Measurements from ENCODE around the gene ABITRAM. TPM values are rescaled to one million over a fixed set of nuclear protein-coding genes. Genes with fewer than 3 reads are reported as not detected.
"Not testable (repeated sequence)": the region's sequence is repeated elsewhere in the genome, so short reads cannot be mapped to it uniquely, and the experiment has no call there.

Gene ABITRAM
- 10 to 100 TPM; 28.2 to 37.1 (median 32.7) TPM for polyA plus RNA-seq (ENCODE audit: insufficient read depth in 1 of 5, insufficient read length in 5 of 5, low replicate concordance in 1 of 5)
- long read RNA-seq, donor 1, transcript FAM206A-201 (6 exons, 2,134 nt) = major isoform, 13 of 217 reads
- long read RNA-seq, donor 1, partial matches to known transcripts = 183 of 217 reads
- long read RNA-seq, donor 1, other reads (novel, unspliced or antisense) = 19 of 217 reads
- long read RNA-seq, donor 2, transcript FAM206A-201 (6 exons, 2,134 nt) = major isoform, 10 of 90 reads
- long read RNA-seq, donor 2, partial matches to known transcripts = 73 of 90 reads
- long read RNA-seq, donor 2, other reads (novel, unspliced or antisense) = 7 of 90 reads
- long read RNA-seq, donor 3, transcript FAM206A-201 (6 exons, 2,134 nt) = major isoform, 10 of 204 reads
- long read RNA-seq, donor 3, partial matches to known transcripts = 175 of 204 reads
- long read RNA-seq, donor 3, other reads (novel, unspliced or antisense) = 19 of 204 reads
- long read RNA-seq, donor 4, partial matches to known transcripts = 159 of 174 reads
- long read RNA-seq, donor 4, other reads (novel, unspliced or antisense) = 12 of 174 reads
- long read RNA-seq, donor 5, transcript FAM206A-201 (6 exons, 2,134 nt) = major isoform, 10 of 485 reads
- long read RNA-seq, donor 5, partial matches to known transcripts = 432 of 485 reads
- long read RNA-seq, donor 5, other reads (novel, unspliced or antisense) = 43 of 485 reads
- long read RNA-seq, donor 6, transcript FAM206A-201 (6 exons, 2,134 nt) = major isoform, 15 of 181 reads
- long read RNA-seq, donor 6, partial matches to known transcripts = 142 of 181 reads
- long read RNA-seq, donor 6, other reads (novel, unspliced or antisense) = 22 of 181 reads
- long read RNA-seq, donor 7, transcript FAM206A-201 (6 exons, 2,134 nt) = major isoform, 10 of 11 reads
- long read RNA-seq, donor 7, partial matches to known transcripts = 0 of 11 reads
- long read RNA-seq, donor 7, other reads (novel, unspliced or antisense) = 0 of 11 reads
- long read RNA-seq, donor 8, partial matches to known transcripts = 123 of 131 reads
- long read RNA-seq, donor 8, other reads (novel, unspliced or antisense) = 8 of 131 reads

- DNase-seq = peak in 1 of 2 donors; percentile 89
Observed at GRCh38 chr9:108934323-108934893, at the start of gene ABITRAM. Gene ABITRAM, plus strand, starts transcription at chr9:108934400. Its CDS starts 87 bp downstream, at chr9:108934487.

DNA sequence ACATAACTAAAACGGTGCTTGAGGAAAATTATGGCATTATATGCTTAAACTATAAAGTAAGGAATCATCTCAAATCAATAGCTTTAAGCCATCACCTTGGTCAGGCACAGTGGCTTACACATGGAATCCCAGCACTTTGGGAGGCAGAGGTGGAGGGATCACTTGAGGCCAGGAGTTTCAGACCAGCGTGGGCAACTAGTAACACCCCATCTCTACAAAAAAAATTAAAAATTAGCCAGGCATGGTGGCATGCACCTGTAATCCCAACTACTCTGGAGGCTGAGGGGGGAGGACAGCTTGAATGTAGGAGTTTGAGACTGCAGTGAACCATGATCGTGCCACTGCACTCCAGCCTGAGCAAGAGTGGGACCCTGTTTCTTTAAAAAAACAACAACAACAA is 49.5 kb upstream of the ABITRAM start:
- no peak for DNase-seq

GRCh38 chr9:108885643-108886348 is 48.4 kb upstream of the ABITRAM start:
- peak in 1 of 2 donors; percentile 14 for DNase-seq

DNA sequence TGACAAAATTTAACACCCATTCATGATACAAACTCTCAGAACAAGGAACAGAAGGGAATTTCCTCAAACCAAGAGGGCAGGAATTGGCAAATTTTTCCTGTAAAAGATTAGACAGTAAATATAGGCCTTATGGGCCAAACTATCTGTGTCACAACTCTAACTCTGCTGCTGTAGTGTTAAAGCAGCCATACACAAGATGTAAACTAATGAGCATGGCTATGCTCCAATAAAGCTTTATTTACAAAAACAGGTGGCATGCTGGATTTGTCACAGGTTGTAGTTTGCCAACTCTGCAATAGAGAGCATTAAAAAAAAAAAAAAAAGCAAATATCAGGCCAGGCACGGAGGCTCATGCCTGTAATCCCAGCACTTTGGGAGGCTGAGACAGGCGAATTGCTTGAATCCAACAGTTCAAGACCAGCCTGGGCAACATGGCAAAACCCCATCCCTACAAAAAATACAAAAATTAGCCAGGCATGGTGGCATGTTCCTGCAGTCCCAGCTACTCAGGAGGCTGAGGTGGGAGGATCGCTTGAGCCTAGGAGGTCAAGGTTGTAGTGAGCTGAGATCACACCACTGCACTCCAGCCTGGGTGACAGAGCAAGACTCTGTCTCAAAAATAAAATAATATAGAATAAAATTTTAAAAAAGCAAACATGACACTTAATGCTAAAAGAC is 47.5 kb upstream of the ABITRAM start:
- DNase-seq = not testable (repeated sequence)

DNA sequence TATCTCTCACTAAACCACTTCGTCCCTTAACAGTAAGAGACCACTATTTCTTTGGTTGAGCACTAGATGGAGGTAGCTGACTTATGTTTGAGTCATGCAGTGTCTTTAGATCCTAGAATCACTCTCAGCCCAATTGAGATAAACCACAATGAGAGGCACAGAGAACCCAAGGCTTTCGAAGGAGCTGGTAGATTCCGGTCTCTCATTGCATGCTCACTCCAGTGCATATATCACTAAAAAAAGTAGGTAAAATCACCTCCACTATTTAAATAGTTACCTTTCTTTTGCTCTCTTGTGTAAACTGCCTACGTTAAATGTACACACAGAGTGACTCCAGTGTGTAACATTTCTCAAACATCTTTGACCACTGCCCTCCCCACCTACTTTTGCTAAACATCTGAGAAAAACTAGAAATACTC is 44.5 kb upstream of the ABITRAM start:
- no peak for DNase-seq

DNA sequence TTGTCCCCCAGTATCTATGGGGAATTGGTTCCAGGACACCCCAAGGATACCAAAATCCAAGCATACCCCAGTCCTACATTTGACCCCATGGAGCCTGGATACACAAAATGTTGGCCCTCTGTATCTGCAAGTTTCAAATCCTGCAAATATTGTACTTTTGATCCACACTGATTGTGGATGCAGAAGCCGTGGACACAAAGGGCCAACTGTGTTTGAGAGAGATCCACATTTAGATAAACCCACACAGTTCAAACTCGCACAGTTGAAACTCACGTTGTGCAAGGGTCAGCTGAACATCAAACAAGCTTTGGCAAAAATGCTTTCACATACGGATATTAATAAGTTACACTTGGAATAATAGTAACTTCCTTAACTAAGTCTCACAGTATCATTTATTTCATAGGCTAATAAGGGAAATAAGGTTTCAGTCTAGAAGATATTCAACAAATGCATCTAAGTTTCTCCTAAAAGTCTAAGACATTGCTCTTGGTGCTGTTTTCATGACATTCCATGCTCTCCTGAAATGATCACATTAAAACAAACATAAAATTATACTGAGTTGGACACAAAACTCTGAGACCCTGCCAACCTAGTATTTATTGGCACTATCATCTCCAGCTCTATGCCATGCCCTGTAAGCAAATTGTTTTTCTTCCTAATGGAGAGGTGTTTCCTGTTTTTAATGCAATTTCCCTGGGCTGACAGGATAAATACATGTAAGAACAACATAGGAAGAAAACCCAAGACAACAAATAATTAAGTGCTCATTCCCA is 39.8 kb upstream of the ABITRAM start:
- no peak for DNase-seq

DNA sequence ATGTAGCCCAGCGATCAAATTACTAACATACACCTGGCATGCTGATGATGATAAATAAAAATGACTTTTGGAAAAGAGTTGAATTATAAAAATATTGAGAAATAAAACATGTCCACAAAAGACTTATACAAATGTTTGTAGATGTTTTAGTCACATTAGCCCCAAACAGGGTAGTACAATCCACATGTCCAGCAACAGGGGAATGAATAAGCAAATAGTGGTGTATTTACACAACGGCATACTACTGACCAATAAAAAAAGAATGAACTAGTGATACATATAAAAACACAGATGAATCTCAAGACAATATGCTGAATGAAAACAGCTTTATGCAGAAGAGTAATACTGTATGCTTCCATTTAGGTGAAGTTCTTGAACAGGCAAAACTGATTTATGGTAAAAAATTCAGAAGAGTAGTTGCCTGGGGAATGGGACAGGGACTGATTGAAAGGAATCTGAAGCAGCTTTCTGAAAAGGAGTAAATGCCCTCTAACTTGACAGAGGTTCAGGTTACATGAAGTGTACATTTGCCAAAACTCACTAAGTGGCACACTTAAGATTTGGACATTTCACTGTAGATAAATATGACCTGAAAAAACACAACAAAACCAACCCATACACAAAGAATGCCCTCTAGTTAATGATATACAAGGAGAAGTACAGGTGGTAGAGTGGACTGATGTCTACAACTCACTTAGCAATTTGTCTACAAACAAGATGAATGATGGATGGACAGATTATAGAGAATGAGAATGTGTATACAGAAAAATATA is 36.7 kb upstream of the ABITRAM start:
- no peak for DNase-seq

- not testable (repeated sequence) for DNase-seq
Observed at GRCh38 chr9:108899023-108899695, 35.0 kb upstream of the ABITRAM start.

- no peak for DNase-seq
Observed at GRCh38 chr9:108900176-108900575, 34.0 kb upstream of the ABITRAM start.

GRCh38 chr9:108903420-108904103 is 30.6 kb upstream of the ABITRAM start:
- no peak for DNase-seq

- DNase-seq = no peak
Observed at GRCh38 chr9:108904161-108904560, 30.0 kb upstream of the ABITRAM start.

- DNase-seq = no peak
Observed at GRCh38 chr9:108905494-108905893, 28.7 kb upstream of the ABITRAM start.

GRCh38 chr9:108910402-108910801 is 23.8 kb upstream of the ABITRAM start:
- no peak for DNase-seq

DNA sequence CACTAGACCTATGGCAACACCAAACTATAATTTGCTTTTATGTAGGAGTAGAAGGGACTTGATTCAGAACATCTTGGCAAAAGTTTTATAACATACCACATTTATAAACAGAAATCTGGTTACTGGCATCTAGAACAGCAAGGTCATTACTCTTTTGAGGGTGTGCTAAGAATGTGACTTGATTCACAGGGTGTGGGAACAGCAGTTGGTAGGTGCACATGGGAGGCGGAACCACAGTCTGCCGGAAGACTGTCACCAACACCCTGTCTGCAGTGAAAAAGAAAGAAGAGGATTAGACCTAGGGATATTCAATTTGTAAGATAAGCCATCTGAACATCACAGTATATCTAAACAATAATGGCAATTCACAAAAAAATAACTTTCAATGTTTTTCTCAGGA is 23.3 kb upstream of the ABITRAM start:
- DNase-seq = no peak

GRCh38 chr9:108911820-108912219 is 22.4 kb upstream of the ABITRAM start:
- DNase-seq = no peak

GRCh38 chr9:108913391-108913790 is 20.8 kb upstream of the ABITRAM start:
- no peak for DNase-seq

DNA sequence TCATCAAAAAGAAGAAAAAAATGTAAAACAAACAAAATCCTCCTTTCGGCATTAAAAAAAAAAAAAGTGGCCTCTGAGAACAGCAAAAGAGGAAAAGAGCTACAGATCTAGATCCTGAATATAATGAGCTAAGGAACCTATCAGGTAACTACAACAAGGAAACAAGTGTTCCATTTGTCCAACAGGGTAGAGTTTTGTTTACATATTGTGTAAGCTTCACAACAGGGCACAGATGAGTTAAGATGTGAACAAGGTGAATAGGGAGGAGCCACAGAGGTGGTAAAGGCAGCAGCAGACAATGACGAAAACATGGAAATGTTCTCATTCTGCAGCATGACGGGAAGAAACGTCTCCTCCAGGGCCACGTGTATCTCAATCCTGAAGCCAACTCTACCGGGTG is 14.7 kb upstream of the ABITRAM start:
- DNase-seq = no peak

DNA sequence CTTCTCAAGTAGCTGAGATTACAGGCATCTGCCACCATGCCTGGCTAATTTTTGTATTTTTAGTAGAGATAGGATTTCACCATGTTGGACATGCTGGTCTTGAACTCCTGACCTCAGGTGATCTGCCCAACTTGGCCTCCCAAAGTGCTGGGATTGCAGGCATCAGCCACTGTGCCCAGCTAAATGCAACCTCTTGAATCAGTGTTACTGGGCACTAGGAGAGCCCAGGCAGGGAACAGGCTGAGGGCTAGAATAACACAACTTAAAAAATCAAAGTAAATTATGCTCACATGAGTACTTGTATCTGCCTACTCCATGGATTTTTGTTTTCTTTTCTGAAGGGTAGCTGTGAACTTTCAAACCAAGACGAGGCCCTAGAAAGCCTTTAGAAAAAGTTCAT is 13.8 kb upstream of the ABITRAM start:
- DNase-seq = not testable (repeated sequence)

Data from right lung (tissue), 10 donors.